HEK293 (cell line): ENCODE measurements around the gene ENPEP.

ENCODE experiments used
- CTCF ChIA-PET: fragments of 350-600 bp; formaldehyde crosslinking; extraction: SDS; loops from one replicate; lab custom pipeline; 2021; ENCODE audit warnings: antibody characterized with exemption; lab: Yijun Ruan, JAX
- POLR2A ChIA-PET: fragments of 300-600 bp; formaldehyde crosslinking; extraction: SDS; loops from one replicate; lab custom pipeline; 2020; ENCODE audit warnings: antibody characterized with exemption, inconsistent platforms; lab: Yijun Ruan, JAX
- H3K27ac ChIP-seq: fragments of 200-500 bp; sonication (Bioruptor generic); 2 replicates; pipeline ENCODE4 v1.5.1; 2014; ENCODE audit warnings: low read depth, low read length, control low read depth, inconsistent platforms; ENCODE audit errors: extremely low read depth
- H3K36me3 ChIP-seq, 2 experiments: fragments of 200-500 bp in 1 of 2; sonication (Bioruptor generic) in 1 of 2; 1 replicate in 1 of 2; 2 replicates in 1 of 2; pipeline ENCODE4 v1.5.1; 2014 to 2017; ENCODE audit warnings: inconsistent platforms in 2 of 2, low read length in 2 of 2; ENCODE audit not compliant: control insufficient read depth in 2 of 2, insufficient read depth in 1 of 2
- H3K4me1 ChIP-seq: fragments of 200-500 bp; sonication (Bioruptor generic); 2 replicates; pipeline ENCODE4 v1.5.1; 2014; ENCODE audit warnings: mild to moderate bottlenecking, low read length, inconsistent platforms; ENCODE audit not compliant: control insufficient read depth, insufficient read depth
- H3K4me3 ChIP-seq: 2 replicates; pipeline ENCODE4 v1.5.1; 2011; ENCODE audit warnings: low read depth, mild to moderate bottlenecking, control low read depth, low read length, moderate library complexity
- H3K9me3 ChIP-seq: fragments of 200-500 bp; sonication (Bioruptor generic); 2 replicates; pipeline ENCODE4 v1.5.1; 2014; ENCODE audit warnings: low read depth, low read length, inconsistent platforms; ENCODE audit not compliant: control insufficient read depth, insufficient read depth
- MZF1 ChIP-seq: fragments of 450-650 bp; formaldehyde crosslinking; IDR thresholded peaks from 2 replicates; pipeline ENCODE4 v1.5.1; 2017; ENCODE audit warnings: missing biosample characterization, missing genetic modification characterization, borderline replicate concordance
- TRIM28 ChIP-seq: IDR thresholded peaks from 2 replicates; pipeline ENCODE4 v1.6.1; 2011; ENCODE audit warnings: low read length, control low read depth, borderline replicate concordance
- ZFP41 ChIP-seq: fragments of 450-650 bp; formaldehyde crosslinking; IDR thresholded peaks from 2 replicates; pipeline ENCODE4 v1.5.1; 2016; ENCODE audit warnings: missing biosample characterization, missing genetic modification characterization, borderline replicate concordance
- ZNF133 ChIP-seq: fragments of 450-650 bp; formaldehyde crosslinking; IDR thresholded peaks from 2 replicates; pipeline ENCODE4 v1.5.1; 2016; ENCODE audit warnings: missing biosample characterization, missing genetic modification characterization
- ZNF155 ChIP-seq: fragments of 450-650 bp; formaldehyde crosslinking; IDR thresholded peaks from 2 replicates; pipeline ENCODE4 v1.5.1; 2016; ENCODE audit warnings: missing biosample characterization, missing genetic modification characterization
- ZNF670 ChIP-seq: fragments of 450-650 bp; formaldehyde crosslinking; IDR thresholded peaks from 2 replicates; pipeline ENCODE4 v1.5.1; 2016; ENCODE audit warnings: missing biosample characterization, missing genetic modification characterization, low read depth
- ZNF677 ChIP-seq: fragments of 450-650 bp; IDR thresholded peaks from 2 replicates; pipeline ENCODE4 v1.5.0; 2018; ENCODE audit warnings: missing biosample characterization, mild to moderate bottlenecking, missing genetic modification characterization, moderate library complexity
- ZNF830 ChIP-seq: fragments of 450-650 bp; IDR thresholded peaks from 2 replicates; pipeline ENCODE4 v1.5.0; 2018; ENCODE audit warnings: missing biosample characterization, missing genetic modification characterization, low read depth, mild to moderate bottlenecking, moderate library complexity
- TF ChIP-seq, protein P1 (sequence below): fragments of 450-650 bp; formaldehyde crosslinking; IDR thresholded peaks from 2 replicates; pipeline ENCODE4 v1.5.1; 2016; ENCODE audit warnings: missing biosample characterization, missing genetic modification characterization, low read depth
- TF ChIP-seq, protein P2 (sequence below): fragments of 450-650 bp; formaldehyde crosslinking; IDR thresholded peaks from 2 replicates; pipeline ENCODE4 v1.5.1; 2016; ENCODE audit warnings: missing biosample characterization, missing genetic modification characterization
- TF ChIP-seq, protein P3 (sequence below): fragments of 450-650 bp; formaldehyde crosslinking; IDR thresholded peaks from 2 replicates; pipeline ENCODE4 v1.5.1; 2016; ENCODE audit warnings: missing biosample characterization, missing genetic modification characterization

The ENPEP gene

DNA sequence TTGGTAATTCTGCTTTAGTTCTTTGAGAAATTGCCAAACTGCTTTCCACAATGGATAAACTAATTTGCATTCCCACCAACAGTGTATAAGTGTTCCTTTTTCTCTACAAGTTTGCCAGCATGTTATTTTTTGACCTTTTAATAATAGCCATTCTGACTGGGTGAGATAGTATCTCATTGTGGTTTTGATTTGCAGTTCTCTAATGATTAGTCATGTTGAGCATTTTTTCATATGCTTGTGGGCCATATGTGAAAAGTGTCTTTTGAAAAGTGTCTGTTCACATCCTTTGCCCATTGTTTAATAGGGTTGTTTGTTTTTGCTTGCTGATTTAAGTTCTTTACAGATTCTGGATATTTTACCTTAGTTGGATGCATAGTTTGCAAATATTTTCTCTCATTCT lies 25.9 kb downstream of the ENPEP start:
- peak; percentile 81 for TF ChIP-seq ZNF133 (tag by site-specific recombination)
- TF ChIP-seq, protein P1, sequence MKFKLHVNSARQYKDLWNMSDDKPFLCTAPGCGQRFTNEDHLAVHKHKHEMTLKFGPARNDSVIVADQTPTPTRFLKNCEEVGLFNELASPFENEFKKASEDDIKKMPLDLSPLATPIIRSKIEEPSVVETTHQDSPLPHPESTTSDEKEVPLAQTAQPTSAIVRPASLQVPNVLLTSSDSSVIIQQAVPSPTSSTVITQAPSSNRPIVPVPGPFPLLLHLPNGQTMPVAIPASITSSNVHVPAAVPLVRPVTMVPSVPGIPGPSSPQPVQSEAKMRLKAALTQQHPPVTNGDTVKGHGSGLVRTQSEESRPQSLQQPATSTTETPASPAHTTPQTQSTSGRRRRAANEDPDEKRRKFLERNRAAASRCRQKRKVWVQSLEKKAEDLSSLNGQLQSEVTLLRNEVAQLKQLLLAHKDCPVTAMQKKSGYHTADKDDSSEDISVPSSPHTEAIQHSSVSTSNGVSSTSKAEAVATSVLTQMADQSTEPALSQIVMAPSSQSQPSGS (tag by site-specific recombination) = no peak
- TF ChIP-seq, all 188 proteins: peak for 1
- H3K9me3 ChIP-seq = no peaks in the 10 kb centered on the region
- ChIA-PET POLR2A (no interaction called here), CTCF (no interaction called here)
- H3K4me1 ChIP-seq = 0 out of 2 replicates have a peak, but pooled peaks cover 2% of the 10 kb centered on the region
- no peak overlapping the region for H3K4me3 ChIP-seq
- H3K27ac ChIP-seq = no peak overlapping the region
- no peaks in the 10 kb centered on the region for H3K36me3 ChIP-seq

DNA sequence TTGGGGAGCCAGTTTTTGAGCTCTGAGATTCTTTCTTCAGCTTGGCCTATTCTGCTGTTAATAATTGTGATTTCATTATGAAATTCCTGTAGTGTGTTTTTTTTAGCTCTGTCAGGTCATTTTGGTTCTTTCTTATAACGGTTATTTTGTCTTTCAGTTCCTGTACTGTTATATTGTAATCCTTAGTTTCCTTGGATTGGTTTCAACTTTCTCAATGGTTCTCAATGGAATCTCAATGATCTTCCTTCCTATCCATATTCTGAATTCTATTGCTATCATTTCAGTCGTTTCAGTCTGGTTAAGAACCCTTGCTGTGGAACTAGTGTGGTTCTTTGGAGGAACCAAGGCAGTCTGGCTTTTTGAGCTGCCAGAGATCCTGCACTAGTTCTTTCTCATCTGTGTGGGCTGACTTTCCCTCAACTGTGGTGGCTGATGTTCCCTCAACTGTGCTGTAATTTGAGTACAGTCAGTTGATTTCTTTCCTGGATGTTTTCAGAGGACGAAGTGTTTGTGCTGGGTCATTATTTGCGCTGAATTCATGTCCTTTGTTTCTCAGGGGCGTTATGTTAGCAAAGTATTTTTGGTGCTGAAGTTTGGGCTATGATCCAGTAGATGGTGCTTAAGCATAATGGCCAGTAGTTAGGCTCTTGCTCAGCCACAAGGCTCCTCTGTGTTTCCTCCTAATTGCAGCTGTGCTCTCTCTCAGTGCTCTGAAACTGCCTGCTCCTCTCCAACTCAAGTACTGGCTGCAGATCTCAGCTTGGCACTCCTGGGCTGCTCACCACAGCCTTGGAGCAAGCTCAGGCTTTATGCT lies 27.5 kb downstream of the ENPEP start:
- Histone ChIP-seq H3K36me3 (no peaks in the 10 kb centered on the region), H3K4me1 (0 out of 2 replicates have a peak, but pooled peaks cover 2% of the 10 kb centered on the region), H3K9me3 (no peaks in the 10 kb centered on the region), H3K27ac (no peak overlapping the region), H3K4me3 (no peak overlapping the region)
- CTCF ChIA-PET = interaction anchor here (0.7 to 1.4 kb wide), 5 partner anchors 14 to 505 kb away, joined by 3 to 6 read pairs (median 4); no protein-coding TSS in a partner anchor
- TF ChIP-seq TRIM28 = 0 out of 2 replicates have a peak, but pooled peaks have one; percentile 36
- no peak for TF ChIP-seq MZF1
- POLR2A ChIA-PET = no interaction called here

DNA sequence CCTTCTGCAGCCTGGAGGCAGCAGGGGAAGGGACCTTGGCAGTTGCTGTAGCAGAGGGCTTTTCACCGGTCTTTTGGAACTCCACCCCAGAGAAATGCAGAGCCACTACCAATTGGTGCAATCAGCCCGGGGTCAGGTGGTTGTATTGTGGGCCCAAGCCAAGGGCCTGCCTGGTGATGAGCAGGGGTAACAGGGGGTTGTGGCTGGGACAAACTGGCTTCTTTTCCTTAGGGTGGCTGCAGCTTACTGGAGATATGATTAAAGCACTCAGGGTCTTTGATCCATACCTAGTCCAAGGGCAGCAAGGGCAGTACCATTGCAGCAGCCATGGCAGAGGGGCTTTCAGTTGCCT lies 28.1 kb downstream of the ENPEP start:
- H3K4me1 ChIP-seq = 0 out of 2 replicates have a peak, but pooled peaks cover 2% of the 10 kb centered on the region
- no peaks in the 10 kb centered on the region for H3K36me3 ChIP-seq
- ChIA-PET CTCF (interaction anchor here (0.7 to 1.4 kb wide), 5 partner anchors 14 to 505 kb away, joined by 3 to 6 read pairs (median 4); no protein-coding TSS in a partner anchor), POLR2A (no interaction called here)
- H3K27ac ChIP-seq = no peak overlapping the region
- H3K4me3 ChIP-seq = no peak overlapping the region
- no peaks in the 10 kb centered on the region for H3K9me3 ChIP-seq
- TF ChIP-seq ZNF677 (tag by site-specific recombination) (no peak), ZFP41 (tag by site-specific recombination) (no peak), ZNF155 (tag by site-specific recombination) (no peak), ZNF830 (no peak), ZNF670 (tag by site-specific recombination) (no peak)
- TF ChIP-seq, protein P2, sequence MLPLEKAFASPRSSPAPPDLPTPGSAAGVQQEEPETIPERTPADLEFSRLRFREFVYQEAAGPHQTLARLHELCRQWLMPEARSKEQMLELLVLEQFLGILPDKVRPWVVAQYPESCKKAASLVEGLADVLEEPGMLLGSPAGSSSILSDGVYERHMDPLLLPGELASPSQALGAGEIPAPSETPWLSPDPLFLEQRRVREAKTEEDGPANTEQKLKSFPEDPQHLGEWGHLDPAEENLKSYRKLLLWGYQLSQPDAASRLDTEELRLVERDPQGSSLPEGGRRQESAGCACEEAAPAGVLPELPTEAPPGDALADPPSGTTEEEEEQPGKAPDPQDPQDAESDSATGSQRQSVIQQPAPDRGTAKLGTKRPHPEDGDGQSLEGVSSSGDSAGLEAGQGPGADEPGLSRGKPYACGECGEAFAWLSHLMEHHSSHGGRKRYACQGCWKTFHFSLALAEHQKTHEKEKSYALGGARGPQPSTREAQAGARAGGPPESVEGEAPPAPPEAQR (tag by site-specific recombination) = no peak
- TF ChIP-seq, protein P3, sequence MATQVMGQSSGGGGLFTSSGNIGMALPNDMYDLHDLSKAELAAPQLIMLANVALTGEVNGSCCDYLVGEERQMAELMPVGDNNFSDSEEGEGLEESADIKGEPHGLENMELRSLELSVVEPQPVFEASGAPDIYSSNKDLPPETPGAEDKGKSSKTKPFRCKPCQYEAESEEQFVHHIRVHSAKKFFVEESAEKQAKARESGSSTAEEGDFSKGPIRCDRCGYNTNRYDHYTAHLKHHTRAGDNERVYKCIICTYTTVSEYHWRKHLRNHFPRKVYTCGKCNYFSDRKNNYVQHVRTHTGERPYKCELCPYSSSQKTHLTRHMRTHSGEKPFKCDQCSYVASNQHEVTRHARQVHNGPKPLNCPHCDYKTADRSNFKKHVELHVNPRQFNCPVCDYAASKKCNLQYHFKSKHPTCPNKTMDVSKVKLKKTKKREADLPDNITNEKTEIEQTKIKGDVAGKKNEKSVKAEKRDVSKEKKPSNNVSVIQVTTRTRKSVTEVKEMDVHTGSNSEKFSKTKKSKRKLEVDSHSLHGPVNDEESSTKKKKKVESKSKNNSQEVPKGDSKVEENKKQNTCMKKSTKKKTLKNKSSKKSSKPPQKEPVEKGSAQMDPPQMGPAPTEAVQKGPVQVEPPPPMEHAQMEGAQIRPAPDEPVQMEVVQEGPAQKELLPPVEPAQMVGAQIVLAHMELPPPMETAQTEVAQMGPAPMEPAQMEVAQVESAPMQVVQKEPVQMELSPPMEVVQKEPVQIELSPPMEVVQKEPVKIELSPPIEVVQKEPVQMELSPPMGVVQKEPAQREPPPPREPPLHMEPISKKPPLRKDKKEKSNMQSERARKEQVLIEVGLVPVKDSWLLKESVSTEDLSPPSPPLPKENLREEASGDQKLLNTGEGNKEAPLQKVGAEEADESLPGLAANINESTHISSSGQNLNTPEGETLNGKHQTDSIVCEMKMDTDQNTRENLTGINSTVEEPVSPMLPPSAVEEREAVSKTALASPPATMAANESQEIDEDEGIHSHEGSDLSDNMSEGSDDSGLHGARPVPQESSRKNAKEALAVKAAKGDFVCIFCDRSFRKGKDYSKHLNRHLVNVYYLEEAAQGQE (tag by site-specific recombination) = no peak
